ENCODE data around the gene LHX1. TPM values are rescaled to one million over a fixed set of nuclear protein-coding genes. Genes with fewer than 3 reads are reported as not detected.

The LHX1 gene
- total RNA-seq, 1 donor from 2014 or later, result 0.37 TPM

GRCh38 chr17:36945140-36945539, 7.9 kb downstream of the LHX1 start:
- Mint-ChIP-seq H3K36me3 (ENCODE audit: low read depth) (peaks cover 9% of the 10 kb centered on the region), H3K27ac (no peak overlapping the region), H3K4me3 (ENCODE audit: low read depth) (no peak overlapping the region), H3K27me3 (ENCODE audit: low read depth) (peaks cover 61% of the 10 kb centered on the region), H3K4me1 (ENCODE audit: low read depth) (peaks cover 27% of the 10 kb centered on the region), H3K9me3 (no peaks in the 10 kb centered on the region)
- intact Hi-C loops (cut with micrococcal nuclease), result loop anchor here (5.0 kb wide), 2 partner anchors 82 to 797 kb away; no protein-coding TSS in a partner anchor
- DNase-seq (ENCODE audit: low spot score), result no peak

DNA sequence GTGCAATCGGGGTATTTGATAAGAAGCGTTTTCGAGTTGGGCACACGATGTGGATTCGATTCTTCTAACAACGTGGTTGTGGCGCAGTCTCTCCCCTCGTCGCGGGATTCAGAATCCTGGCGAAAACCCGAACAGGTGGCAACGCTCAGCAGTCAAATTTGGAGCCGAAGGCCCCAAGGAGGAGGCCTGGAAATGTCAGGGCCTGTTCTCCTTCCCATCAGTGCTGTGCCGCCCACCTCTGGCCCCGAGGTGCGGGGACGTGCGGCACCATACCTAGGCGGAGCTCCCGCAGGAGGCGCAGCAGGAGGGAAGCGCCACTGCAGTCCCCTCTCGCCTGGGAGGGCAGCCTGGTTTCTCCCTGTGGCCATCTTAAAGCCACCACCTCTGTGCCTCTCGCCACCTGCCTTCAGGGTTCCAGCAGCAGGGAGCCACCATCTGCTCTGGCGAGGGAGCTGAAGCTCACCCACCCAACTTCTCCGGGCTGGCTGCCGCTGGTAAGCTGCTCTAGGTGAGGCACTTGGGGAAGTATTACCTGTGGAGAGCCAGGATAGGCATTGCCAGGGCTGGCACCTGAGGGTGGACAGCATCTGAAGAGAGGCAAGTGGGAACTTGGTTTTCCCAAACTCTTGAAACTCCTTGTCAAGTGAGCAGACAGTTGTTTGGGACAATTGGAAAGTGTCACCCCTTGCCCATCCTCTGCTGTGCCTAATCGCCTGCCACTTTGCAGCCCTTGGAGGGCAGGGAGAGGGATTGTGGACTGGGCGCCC, 8.9 kb downstream of the LHX1 start:
- Mint-ChIP-seq H3K36me3 (ENCODE audit: low read depth) (peaks cover 19% of the 10 kb centered on the region), H3K4me3 (ENCODE audit: low read depth) (no peak overlapping the region), H3K9me3 (no peaks in the 10 kb centered on the region), H3K27me3 (ENCODE audit: low read depth) (peaks cover 51% of the 10 kb centered on the region), H3K4me1 (ENCODE audit: low read depth) (peaks cover 36% of the 10 kb centered on the region), H3K27ac (no peak overlapping the region)
- intact Hi-C loops (cut with micrococcal nuclease), result loop anchor here (5.0 kb wide), 2 partner anchors 81 to 796 kb away; no protein-coding TSS in a partner anchor
- DNase-seq (ENCODE audit: low spot score), result no peak

DNA sequence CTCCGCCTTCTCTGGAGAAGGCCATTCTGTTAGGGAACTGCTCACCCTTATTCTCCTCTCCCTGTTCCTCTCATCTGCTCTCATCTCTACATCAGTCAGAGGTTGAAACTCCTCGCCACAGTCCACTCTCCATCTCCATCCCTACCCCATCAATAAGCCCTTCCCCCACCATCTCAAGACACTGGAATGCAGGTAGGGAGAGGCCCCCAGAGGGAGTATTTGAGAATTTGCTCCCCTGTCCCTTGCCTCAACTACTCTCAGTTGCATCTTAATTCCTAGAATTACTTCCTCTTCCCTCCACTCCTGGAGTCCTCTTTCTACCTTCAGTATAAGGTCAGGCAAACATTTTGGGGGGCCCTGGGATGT, 9.4 kb downstream of the LHX1 start:
- peaks cover 46% of the 10 kb centered on the region for H3K27me3 Mint-ChIP-seq (ENCODE audit: low read depth)
- peaks cover 33% of the 10 kb centered on the region for H3K4me1 Mint-ChIP-seq (ENCODE audit: low read depth)
- no peak overlapping the region for H3K4me3 Mint-ChIP-seq (ENCODE audit: low read depth)
- intact Hi-C loops (cut with micrococcal nuclease), result loop anchor here (5.0 kb wide), 2 partner anchors 81 to 796 kb away; no protein-coding TSS in a partner anchor
- peaks cover 21% of the 10 kb centered on the region for H3K36me3 Mint-ChIP-seq (ENCODE audit: low read depth)
- no peak for DNase-seq (ENCODE audit: low spot score)
- no peaks in the 10 kb centered on the region for H3K9me3 Mint-ChIP-seq
- no peak overlapping the region for H3K27ac Mint-ChIP-seq

DNA sequence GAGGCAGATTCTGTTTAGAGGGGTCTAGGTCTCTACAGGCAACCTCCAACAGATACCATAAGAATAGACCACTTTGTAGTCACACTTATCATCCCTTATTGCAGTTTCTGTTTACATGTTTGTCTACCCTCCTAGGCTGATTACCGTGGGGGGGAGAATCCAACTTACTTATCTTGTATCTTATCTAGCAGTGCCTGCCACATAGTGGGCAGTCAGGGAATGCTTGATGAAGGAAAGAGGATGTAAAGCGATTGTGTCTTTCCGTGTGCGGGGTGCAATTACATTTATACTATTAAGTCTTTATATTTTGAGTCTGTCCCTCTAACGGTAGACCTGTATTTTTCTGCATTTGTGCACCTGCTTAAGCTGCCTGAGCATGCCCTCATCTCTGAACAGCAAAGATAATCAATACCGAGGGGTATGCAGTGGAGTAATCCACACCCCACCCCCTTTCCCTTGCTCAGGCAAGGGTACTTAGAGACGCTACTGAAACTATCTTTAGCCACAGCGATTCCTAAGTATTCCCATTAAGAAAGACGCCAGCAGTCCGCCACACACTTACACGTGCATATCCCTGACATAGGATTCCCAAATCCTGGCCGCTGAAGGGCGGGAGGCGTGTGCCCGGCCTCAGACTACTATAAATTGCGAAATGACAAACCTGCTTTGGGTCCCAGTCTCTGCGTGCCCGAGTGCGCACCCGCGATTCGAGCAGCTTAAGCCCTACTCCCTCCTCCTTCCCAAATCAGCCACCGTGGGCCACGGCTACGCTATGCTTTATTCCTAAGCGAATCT, 10.8 kb downstream of the LHX1 start:
- intact Hi-C loops (cut with micrococcal nuclease), result loop anchor here (5.0 kb wide), 2 partner anchors 79 to 794 kb away; no protein-coding TSS in a partner anchor
- Mint-ChIP-seq H3K36me3 (ENCODE audit: low read depth) (peaks cover 35% of the 10 kb centered on the region), H3K27me3 (ENCODE audit: low read depth) (peaks cover 44% of the 10 kb centered on the region), H3K4me1 (ENCODE audit: low read depth) (peaks cover 46% of the 10 kb centered on the region), H3K4me3 (ENCODE audit: low read depth) (peak overlapping the region; percentile 90), H3K9me3 (no peaks in the 10 kb centered on the region), H3K27ac (peak overlapping the region; percentile 92)
- DNase-seq (ENCODE audit: low spot score), result no peak

GRCh38 chr17:36948717-36949460, 11.6 kb downstream of the LHX1 start, which contains the start of gene AATF:
AATF (plus strand) TSS chr17:36948954; CDS start chr17:36949126, 172 bp downstream.
- intact Hi-C loops (cut with micrococcal nuclease), result loop anchor here (1.0 to 5.0 kb wide), 3 partner anchors 78 to 793 kb away; no protein-coding TSS in a partner anchor
- Mint-ChIP-seq H3K9me3 (no peaks in the 10 kb centered on the region), H3K27ac (peak within 1 kb of the TSS; percentile 92), H3K27me3 (ENCODE audit: low read depth) (peaks cover 37% of the 10 kb centered on the region), H3K36me3 (ENCODE audit: low read depth) (peaks cover 42% of the 10 kb centered on the region), H3K4me1 (ENCODE audit: low read depth) (peaks cover 46% of the 10 kb centered on the region), H3K4me3 (ENCODE audit: low read depth) (peak within 1 kb of the TSS; percentile 90)
- peak; percentile 97 for DNase-seq (ENCODE audit: low spot score)

GRCh38 chr17:36949461-36949927, 12.2 kb downstream of the LHX1 start:
- DNase-seq (ENCODE audit: low spot score), result no peak
- intact Hi-C loops (cut with micrococcal nuclease), result loop anchor here (1.0 to 5.0 kb wide), 3 partner anchors 78 to 793 kb away; no protein-coding TSS in a partner anchor
- H3K4me1 Mint-ChIP-seq (ENCODE audit: low read depth), result peaks cover 46% of the 10 kb centered on the region
- peak overlapping the region; percentile 90 for H3K4me3 Mint-ChIP-seq (ENCODE audit: low read depth)
- peak overlapping the region; percentile 84 for H3K27ac Mint-ChIP-seq
- peaks cover 33% of the 10 kb centered on the region for H3K27me3 Mint-ChIP-seq (ENCODE audit: low read depth)
- peaks cover 48% of the 10 kb centered on the region for H3K36me3 Mint-ChIP-seq (ENCODE audit: low read depth)
- no peaks in the 10 kb centered on the region for H3K9me3 Mint-ChIP-seq

DNA sequence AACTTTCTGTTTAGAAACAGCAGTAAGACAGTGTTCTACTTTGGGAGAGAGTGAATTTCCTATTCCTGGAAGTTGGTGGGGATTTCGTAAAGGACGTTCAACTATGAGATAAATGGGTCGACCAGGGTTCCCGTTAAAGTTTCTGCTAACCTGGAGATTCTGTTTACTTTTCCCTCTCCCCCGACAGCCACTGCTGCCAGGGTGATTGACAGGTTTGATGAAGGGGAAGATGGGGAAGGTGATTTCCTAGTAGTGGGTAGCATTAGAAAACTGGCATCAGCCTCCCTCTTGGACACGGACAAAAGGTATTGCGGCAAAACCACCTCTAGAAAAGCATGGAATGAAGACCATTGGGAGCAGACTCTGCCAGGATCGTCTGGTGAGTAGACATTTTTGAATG, 12.8 kb downstream of the LHX1 start:
- Mint-ChIP-seq H3K4me3 (ENCODE audit: low read depth) (peak overlapping the region; percentile 90), H3K36me3 (ENCODE audit: low read depth) (peaks cover 54% of the 10 kb centered on the region), H3K27me3 (ENCODE audit: low read depth) (peaks cover 27% of the 10 kb centered on the region), H3K4me1 (ENCODE audit: low read depth) (peaks cover 46% of the 10 kb centered on the region), H3K27ac (peak overlapping the region; percentile 84), H3K9me3 (no peaks in the 10 kb centered on the region)
- intact Hi-C loops (cut with micrococcal nuclease), result no loop called here
- no peak for DNase-seq (ENCODE audit: low spot score)

GRCh38 chr17:36951084-36951789, 14.0 kb downstream of the LHX1 start:
- peaks cover 19% of the 10 kb centered on the region for H3K27me3 Mint-ChIP-seq (ENCODE audit: low read depth)
- no peaks in the 10 kb centered on the region for H3K9me3 Mint-ChIP-seq
- peaks cover 64% of the 10 kb centered on the region for H3K36me3 Mint-ChIP-seq (ENCODE audit: low read depth)
- H3K27ac Mint-ChIP-seq, result no peak overlapping the region
- H3K4me1 Mint-ChIP-seq (ENCODE audit: low read depth), result peaks cover 49% of the 10 kb centered on the region
- no peak for DNase-seq (ENCODE audit: low spot score)
- H3K4me3 Mint-ChIP-seq (ENCODE audit: low read depth), result peak overlapping the region; percentile 90
- intact Hi-C loops (cut with micrococcal nuclease), result no loop called here

DNA sequence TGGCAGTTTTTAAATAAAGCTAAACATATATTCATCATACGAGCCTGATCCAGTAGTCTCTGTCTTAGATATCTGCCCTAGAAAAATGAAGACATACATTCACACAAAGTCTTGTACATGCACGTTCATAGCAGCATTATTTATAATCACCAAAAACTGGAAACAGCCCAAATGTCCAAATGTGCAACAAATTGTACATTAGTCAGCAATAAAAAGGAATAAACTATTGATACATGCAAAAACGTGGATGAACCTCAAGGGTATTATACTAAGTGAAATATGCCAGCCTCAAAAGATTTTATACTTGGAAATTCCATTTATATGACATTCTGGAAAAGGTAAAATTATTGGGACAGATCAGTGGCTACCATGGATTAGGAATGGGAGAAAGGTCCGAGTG, 34.2 kb downstream of the LHX1 start:
- intact Hi-C loops (cut with micrococcal nuclease), result no loop called here

DNA sequence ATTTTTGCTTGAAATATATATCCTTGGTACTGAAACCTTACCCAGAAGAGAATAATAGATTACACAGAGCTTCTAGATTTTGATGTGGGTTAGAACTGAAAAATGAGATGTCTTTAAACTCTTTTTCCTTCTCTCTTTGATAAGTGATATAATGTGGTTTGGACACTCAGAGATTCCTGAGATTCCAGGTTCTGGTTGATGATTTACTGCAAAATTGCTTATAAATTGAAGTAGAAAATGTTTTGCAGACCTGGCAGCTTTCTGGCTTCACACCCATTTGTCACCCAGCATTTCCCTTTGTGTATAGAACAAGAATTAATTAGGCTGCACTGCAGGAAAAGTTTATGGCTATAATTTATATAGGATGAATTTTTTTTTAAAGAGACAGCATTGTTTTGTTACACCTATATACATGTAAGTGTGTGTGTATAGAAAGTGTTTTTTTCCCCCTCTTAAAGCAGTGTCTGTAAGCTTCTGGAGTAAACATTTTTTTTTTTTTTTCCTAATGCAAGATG, 35.0 kb downstream of the LHX1 start:
- Mint-ChIP-seq H3K9me3 (no peaks in the 10 kb centered on the region), H3K27ac (no peak overlapping the region), H3K27me3 (ENCODE audit: low read depth) (no peaks in the 10 kb centered on the region), H3K4me1 (ENCODE audit: low read depth) (peaks cover 31% of the 10 kb centered on the region), H3K36me3 (ENCODE audit: low read depth) (peaks cover 55% of the 10 kb centered on the region), H3K4me3 (ENCODE audit: low read depth) (no peak overlapping the region)
- DNase-seq (ENCODE audit: low spot score), result no peak
- intact Hi-C loops (cut with micrococcal nuclease), result no loop called here

More for the DNA sequence above, 34.2 kb downstream of the LHX1 start:
- no peak overlapping the region for H3K4me3 Mint-ChIP-seq (ENCODE audit: low read depth)
- no peaks in the 10 kb centered on the region for H3K27me3 Mint-ChIP-seq (ENCODE audit: low read depth)
- no peak overlapping the region for H3K27ac Mint-ChIP-seq
- no peaks in the 10 kb centered on the region for H3K9me3 Mint-ChIP-seq
- peaks cover 29% of the 10 kb centered on the region for H3K4me1 Mint-ChIP-seq (ENCODE audit: low read depth)
- peaks cover 61% of the 10 kb centered on the region for H3K36me3 Mint-ChIP-seq (ENCODE audit: low read depth)
- no peak for DNase-seq (ENCODE audit: low spot score)

GRCh38 chr17:36972905-36973304, 35.6 kb downstream of the LHX1 start:
- no peak overlapping the region for H3K4me3 Mint-ChIP-seq (ENCODE audit: low read depth)
- H3K4me1 Mint-ChIP-seq (ENCODE audit: low read depth), result peaks cover 26% of the 10 kb centered on the region

More at GRCh38 chr17:36972905-36973304, 35.6 kb downstream of the LHX1 start:
- H3K27ac Mint-ChIP-seq, result no peak overlapping the region
- H3K36me3 Mint-ChIP-seq (ENCODE audit: low read depth), result peaks cover 50% of the 10 kb centered on the region
- no peak for DNase-seq (ENCODE audit: low spot score)
- H3K27me3 Mint-ChIP-seq (ENCODE audit: low read depth), result no peaks in the 10 kb centered on the region
- intact Hi-C loops (cut with micrococcal nuclease), result no loop called here
- H3K9me3 Mint-ChIP-seq, result no peaks in the 10 kb centered on the region
